Measurements from ENCODE around the gene RUNX3.

The RUNX3 gene

DNA sequence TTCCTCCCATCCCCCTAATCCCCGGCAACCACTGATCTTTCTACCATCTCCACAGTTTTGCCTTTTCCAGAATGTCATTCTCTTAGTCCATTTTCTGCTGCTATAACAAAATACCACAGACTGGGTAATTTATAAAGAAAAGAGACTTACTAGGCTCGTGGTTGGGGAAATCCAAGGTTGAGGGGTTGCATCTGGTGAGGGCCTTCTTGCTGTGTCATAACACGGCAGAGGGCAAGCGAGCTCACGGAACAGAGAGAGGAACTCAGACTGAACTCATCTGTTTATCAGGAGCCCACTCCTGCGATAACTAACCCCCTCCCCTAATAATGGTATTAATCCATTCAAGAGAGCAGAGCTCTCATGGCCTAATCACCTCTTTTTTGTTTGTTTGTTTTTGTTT is 52.0 kb downstream of the RUNX3 start:
- DNase-seq = no peak

DNA sequence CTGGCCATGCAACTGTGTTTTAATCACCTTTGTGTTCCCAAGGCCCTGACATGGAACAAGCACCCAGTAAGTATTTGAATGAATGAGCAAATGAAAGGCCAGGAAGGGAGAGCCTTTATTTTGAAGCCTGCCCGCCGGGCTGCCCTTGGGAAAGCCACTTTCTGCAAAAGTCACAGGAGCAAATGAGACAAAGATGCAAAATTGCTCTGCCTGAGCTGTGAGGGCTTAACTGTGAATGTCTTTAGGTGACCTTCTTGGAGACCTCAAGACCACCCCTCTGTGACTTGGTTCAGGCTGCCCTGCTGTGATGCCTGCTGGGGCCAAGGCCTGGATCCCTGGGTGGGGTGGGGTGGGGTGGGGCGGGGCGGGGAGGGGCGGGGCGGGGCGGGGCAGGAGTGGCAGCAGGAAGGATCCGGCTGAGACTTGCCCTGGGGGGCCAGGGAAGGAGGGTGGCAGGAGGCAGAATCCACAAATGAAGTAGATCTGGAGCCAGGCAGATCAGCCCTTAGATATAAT is 54.0 kb downstream of the RUNX3 start:
- no peak for DNase-seq

DNA sequence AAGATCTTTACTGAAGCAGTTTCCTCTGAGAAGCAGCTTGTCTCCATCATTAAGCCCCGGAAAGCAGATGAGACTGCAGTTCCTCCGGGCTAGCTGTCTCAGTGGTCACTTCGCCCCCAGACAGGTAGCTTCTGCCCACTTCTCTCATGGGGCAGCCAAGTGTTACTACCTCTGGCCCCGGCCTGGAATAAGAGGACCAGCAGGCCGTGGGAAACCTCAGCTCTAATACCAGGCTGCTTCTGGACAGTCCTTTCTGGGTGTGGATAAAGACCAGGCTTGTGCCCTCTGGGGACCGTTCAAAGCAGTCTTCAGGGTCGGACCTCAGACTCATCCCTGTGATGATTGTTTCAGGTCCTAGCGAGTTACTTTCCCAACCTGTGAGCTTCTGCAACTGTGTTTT is 54.8 kb downstream of the RUNX3 start:
- no peak for DNase-seq

DNA sequence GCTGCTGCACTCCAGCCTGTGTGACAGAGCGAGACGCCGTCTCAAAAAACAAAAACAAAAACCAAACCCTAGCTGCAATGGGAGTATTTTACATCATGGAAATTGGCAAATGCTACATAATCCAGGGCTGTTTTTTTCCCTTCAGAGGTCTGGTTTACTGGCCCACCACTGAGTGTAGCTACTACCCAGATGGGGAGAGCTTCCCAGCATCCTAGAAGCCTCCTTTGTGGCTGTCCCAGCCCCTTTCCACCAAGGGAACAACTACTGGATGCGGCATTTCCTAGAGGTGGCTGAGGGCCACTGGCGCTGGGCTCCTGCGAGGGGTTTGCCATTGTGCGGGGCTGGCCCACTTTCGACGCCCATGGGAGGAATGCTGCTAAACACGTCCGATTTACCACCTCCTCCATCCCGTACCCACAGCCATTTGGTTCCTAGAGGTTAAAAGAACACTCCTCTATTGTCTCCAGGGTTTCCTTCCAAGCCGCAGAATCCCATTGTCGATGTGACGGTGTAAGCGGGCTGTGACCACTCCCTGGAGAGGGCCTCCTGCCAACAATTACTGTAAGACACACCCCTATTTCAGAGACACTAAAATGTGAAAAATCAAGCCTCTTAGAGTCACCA is 55.4 kb downstream of the RUNX3 start:
- DNase-seq = no peak

DNA sequence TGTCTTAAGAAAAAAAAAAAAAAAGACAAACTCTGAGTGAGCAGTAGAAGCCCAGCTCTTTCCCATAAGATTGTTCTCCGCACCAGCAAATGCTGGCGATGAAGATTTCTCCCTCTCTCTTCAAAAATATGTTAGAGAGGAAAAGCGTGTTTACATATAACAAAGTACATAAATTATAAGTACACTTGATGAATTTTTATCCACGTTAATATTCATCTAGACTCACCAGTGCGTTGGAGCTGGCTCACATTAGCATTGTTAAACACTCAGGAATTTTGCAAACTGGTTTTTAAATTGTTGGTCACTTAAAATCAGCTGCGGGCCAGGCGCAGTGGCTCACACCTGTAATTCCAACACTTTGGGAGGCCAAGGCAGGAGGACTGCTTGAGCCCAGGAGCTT is 56.0 kb downstream of the RUNX3 start:
- no peak for DNase-seq

DNA sequence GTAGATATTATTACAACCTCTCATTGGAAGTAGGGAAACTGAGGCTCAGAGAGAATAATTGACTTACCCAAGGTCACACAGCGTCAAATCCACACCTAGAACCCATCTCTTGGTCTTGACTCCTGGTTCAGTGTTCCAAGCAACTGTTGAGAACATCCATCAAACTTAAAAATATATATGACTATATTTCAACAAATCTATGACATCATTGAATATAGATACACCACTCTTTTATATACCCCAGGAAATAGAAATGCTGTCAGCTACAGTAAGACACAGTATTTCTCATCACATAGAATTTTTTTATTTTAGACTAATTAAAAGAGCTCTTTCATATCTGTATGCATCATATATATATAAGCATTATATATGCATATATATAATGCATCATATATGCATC is 56.9 kb downstream of the RUNX3 start:
- DNase-seq = no peak

DNA sequence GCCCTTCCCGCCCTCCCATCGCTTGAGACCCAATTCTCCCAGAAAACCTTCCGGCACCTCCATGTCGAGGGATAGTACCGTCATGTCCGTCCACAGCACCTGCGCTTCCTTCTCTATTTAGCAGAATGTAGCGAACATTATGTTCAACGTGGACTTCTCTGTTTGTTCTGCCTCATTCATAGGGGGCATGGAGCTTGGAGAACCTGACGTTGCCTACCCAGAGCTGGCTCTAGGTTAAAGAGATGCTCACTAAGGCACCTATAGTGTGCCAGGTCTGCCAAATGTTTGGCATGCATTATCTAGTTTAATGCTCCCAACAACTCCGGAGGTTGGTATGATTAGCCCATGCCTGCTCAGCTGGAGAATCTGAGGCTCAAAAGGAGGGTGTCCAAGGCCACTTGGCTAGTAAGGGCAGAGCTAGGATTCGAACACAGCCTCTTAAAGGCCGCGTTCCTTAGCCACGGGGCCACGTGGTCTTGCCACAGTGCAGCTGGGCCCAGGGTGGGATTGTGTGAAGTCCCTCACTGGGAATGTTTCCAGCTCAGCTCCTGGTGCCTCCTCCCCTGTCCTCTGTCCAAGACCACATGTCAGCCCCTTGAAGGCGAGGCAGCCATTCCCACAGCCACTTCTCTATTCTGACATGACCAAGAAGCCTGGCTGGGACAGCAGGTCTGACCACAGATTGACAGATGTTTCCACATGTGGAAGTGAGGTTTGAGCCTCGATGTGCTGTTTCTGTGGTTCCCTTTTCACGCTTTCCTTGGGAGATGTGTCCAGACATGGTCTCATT is 57.8 kb downstream of the RUNX3 start:
- DNase-seq = no peak

DNA sequence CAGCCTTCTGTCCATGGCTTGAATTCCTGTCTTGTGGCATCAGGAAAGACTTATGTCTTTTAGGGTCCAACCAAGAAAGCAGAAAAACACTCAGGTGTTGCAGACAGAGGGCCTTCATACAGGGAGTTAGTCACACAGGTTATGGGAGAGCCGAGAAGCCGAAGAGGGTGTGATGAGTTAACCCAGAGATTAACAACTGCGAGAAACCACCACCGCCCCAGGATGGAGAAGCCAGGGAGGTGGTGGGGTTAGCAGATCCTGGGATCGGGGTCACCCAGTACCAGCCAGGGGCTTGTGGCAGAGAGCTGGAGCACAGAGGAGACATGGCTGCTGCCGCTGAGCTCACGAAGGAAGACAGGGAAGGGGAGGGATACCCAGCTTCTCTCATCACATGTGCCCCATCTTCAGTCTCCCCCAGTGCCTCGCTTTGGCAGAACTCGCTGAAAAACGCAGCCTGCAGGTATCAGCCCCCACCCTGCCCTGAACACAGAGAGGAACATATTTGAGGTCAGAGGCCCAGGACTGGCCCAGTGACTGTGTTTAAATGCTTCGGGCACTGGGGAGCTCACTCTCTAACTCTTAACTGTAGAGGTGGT is 58.7 kb downstream of the RUNX3 start:
- DNase-seq = no peak

DNA sequence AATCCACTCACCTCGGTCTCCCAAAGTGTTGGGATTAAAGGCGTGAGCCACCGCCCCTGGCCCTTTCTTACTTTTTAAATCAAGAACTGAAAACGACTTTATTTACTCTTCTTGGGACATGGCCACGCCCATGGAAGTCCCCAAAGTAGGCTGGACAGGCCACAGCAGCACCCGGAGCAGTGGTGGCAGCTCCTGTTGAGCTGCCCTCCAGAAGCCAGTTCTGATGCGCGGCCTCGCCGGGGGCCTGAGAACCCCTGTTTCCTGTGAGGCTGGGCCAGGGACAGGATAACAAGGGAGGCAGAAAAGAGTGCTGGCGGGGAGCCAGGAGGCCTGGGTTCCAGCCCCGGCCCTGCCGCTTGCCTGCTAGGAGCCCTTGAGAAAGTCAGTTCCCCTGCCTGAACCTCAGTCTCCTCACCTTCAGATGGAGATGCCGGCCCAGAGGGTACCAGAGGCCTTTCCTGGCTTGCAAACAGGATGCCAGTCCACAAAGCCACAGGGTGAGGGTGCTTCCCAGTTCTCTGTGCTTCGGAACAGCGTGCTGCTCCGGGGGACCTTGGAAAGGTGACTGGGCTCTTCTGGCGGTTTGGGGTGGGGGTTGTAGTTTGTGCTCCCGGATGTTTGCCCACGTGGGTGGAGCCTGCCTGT is 59.4 kb downstream of the RUNX3 start:
- DNase-seq = no peak

DNA sequence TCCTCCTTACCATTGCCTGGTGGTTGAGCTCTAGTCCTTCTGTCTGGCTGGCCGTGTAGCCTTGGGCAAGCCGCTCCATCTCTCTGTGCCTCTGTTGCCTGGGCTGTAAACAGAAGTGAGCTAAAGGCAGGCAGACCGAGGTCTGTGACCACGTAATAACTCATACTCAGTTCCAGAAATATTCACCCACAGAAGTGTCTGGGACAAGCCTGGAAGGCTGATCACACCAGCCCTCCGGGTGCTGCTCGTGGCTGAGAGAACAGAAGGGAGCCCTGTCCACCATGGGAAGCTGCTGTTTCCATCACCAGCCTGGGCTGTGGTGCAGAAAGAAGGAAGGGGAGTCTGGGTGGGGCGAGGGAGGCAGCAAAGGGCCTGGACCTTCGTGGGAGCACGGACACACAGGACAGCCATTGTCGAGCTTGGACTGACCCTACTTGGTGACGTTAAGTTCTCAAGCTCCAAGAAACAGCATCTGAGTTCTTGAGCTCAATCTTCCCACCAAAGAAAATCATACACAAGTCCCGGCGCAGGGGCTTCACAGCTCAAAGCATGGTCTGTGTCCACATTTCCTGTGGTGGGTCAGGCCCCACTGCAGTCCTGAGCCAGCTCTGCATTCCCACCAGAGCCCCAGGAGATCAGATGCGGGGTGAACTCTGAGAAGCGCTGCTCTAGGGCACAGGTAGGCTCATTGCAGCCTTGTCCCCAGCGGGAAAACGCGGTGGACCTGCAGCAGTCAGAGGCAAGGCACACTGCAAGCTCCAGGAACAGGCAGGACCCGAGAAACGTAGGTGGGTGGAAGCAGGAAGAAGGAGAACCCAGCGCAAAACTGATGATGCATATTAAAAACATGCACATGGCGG is 61.8 kb downstream of the RUNX3 start:
- DNase-seq = no peak

DNA sequence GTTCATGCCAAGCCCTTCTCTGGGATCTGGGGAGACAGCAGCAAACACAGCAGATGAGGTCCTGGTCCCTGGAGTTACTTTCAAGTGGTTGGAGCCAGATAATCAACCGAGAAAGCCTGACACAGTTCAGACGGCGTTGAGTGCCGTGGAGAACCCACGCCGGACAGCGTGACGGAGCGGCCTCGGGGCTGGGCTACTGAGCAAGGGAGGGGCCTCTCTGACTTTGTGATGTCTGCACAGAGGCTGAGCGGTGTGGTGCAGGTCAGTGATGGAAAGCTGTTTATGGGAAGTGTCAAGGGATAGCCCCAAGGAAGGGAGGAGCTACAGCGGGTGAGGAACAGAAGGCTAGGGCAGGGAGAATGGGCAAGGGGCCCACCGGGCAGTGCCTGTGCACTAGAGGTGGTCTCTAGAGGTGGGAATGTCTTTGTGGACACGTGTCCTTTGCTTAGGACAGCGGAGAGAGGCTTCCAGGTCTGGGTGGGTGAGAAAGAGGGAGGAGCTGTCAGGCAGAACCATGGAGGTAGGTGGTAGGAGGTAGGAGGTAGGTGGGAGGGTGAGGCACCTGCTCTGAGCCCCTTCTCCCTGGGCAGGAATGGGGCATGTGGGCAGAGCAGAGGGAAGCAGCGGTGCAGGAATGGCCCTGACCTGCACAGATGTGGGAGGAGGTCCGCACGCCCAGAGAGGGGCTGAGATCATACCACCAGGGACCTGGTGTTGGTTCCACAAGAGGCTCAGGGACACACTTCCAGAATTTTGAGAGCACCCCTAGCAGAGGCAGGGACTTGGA is 62.8 kb downstream of the RUNX3 start:
- no peak for DNase-seq

DNA sequence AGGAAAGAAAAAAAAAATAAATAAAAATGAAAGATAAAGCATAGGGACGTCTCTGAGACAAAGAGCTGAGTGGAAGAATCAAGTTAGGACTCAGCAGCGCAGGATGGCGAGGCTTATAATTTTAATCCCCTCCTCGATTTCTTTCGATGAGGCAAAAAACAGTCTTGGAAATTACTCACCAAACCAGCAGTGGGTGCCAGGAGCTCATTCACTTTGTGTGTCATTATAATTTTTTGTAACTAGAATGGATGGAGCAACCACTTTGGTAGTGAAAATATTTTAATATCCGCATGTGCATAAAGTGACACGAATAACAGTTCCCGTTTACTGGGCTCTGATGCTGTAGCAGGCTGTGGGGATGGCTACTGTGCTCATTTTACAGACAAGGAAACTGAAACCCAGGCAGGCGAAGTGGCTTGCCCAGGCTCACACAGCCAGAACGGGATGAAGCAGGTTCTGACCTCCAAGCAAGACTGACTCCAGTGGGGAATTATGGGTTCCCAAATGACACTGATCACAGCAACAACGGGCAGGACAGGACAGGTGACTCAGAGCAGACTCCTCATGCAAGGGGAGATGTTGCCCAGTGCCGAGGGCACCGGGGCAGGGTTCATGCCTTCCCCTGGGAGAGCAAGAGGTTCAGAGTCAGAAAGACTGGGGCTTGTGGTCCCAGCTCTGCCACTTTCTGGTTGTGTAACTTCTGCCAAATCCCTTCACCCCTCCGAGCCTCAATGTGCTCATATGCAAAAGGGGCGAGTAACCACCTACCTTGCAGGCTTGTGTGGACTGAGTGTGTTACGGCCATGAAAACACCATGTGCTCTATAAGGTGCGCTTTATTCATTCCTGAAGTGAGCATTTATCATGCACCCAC is 63.6 kb downstream of the RUNX3 start:
- no peak for DNase-seq

DNA sequence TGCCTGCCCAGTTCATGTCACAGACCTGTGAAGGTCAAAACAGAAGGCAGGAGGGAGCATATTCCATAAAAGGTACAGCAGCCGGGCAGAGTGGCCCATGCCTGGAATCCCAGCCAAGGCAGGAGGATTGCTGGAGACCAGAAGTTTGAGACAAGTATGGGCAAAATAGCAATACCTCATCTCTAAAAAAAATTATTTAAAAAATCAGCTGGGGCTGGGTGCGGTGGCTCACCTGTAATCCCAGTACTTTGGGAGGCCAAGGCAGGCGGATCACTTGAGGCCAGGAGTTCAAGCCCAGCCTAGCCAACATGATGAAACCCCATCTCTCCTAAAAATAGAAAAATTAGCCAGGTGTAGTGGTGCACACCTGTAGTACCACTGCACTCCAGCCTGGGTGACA is 64.5 kb downstream of the RUNX3 start:
- DNase-seq = no peak

DNA sequence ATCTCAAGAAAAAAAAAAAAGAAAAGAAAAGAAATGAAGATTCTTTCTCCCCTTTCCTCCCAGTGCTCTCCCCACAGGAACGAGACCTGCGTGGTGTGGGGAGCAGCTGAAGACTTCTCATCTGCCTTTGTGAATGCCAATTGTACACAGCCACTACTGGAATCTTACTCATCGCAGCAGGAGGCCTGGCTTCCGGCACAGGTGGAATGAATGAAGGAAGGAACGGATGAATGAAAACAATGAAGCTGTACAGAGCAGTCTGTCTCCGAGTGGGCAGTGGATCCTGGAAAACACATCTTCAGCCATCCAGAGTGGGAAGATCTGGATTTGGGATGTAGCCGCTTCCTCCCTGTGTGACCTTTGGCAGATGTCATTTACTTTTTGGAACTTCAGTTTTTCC is 64.9 kb downstream of the RUNX3 start:
- no peak for DNase-seq

DNA sequence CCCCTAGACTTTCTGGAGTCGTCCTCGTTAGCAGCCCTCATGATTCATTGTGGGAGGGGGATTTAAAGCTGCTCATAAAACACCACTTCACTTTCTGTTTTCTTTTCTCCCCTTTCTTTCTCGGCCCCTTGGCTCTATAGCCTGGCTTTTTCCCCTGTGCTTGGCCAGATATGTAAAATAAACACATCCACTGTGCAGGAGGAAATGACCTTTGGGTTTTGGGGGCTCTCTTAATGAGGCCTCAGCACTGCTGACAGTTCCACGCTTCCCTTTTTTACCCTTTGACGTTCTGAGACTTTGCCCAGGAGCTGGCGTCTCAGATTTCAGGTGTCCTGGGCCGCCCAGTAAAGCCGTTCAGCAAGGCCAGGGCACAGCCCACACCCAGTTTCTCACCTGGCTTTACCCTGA is 65.7 kb downstream of the RUNX3 start:
- no peak for DNase-seq

DNA sequence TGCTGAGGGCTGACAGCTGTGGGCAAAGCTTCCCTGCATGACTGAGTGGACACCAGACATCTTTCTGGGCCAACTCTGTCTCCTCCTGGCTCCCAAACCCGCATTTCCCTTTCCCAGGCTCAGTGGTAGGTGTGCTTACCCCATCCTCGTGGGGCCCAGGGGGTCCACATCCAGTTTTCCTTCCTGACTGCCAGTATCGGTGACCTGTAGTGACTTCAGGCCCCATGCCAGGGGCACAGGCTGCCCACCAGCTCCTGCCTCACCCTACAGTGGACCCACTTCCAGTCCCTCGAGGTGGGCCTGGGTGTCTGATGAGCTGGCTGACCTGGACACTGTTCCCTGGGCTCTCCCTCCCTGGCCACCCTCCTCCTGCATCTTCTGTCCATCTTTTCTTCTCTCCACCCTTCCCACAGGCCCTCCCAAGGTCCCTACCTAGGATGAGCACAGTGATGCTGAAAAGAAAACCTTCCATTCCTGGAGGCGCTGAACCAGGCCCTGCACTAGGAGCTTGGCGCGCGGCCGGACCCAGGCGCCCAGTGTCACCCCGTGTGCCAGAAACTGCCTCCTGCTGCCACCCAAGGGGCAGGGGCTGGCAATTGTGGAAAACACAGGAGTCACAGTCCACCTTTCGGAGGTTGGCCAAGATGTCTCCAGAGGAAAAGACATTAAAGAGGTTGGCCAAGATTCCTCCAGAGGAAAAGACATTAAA is 67.1 kb downstream of the RUNX3 start:
- no peak for DNase-seq

DNA sequence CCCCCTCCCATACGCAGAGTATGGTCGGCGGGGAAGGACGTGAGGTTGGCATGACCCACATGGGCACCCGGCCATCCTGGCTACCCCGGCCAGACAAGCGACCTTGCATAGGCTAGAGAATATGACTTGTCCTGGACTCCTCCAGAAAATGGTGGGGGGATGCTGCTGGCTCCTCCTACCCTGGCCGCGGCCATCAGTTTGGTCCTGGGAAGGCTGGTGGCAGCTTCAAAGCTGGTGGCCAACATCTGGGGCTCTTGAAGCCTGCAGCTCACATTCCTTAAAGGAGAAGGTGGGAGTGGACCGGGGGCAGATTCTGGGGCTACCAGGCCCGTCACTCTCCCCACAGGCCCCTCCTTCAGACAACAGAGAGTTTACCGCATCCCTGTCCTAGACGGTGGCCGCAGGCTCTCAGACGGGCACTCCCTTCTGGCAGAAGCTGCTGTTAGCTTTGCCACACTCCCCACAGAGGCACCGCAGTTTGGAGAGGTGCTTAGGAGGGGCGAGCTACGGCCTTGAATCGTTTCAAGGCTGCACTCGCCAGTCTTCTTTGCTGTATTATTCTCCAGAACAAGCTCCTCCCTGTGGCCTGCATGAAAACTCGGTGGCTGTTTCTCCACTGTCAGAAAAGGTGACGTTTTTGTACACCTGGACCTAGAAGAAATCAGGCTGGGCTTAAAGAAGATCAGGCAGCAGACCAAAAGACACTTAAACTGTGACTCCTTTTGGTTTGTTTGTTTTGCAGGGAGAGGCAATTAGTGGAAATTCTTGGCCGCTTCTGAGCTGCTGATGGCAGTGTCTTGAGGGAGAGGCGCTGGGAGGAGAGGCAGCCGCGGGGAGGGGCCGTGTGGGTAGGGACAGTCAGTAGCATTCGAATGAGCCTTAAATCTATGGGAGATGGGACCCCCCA is 68.0 kb downstream of the RUNX3 start:
- DNase-seq = no peak

DNA sequence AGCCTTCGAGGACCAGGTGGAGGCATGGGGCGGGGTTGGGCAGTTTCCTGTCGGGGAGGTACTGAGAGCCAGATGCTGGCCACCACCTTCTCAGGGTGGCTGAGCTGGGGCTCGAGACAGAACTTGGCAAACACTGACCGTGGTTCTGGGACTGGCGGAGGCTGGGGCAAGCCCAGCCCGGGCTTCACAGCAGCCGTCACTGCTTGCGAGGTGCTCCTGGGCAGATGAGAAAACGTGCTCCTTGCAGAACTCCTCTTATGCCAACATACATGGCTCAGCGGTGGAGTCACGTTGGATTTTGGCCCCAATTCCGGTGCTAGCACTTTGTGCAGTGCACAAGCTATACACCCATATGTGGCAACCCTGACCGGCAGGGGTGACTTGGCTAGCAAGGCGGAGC is 69.2 kb downstream of the RUNX3 start:
- no peak for DNase-seq
